K562 (cell line): Measurements from ENCODE around the gene SLC16A5. TPM values are rescaled to one million over a fixed set of nuclear protein-coding genes. Genes with fewer than 3 reads are reported as not detected.

ENCODE experiments used
- CCAR2 ChIP-seq: fragments of 200-400 bp; formaldehyde crosslinking; IDR thresholded peaks from 2 replicates; pipeline ENCODE4 v1.6.1; 2017; ENCODE audit warnings: mild to moderate bottlenecking, low read depth, low read length
- KDM5B ChIP-seq: fragments of 200-600 bp; sonication (generic); IDR thresholded peaks from 2 replicates; pipeline ENCODE4 v1.6.1; 2012; ENCODE audit warnings: low read depth, mild to moderate bottlenecking, moderate library complexity, low read length, control low read depth, inconsistent platforms; ENCODE audit not compliant: insufficient replicate concordance
- RBM39 ChIP-seq: fragments of 200-400 bp; formaldehyde crosslinking; optimal IDR thresholded peaks from 2 replicates; pipeline ENCODE3; 2018; ENCODE audit warnings: low read depth, low read length
- REST ChIP-seq, 2 experiments: fragments of 450-650 bp; formaldehyde crosslinking in 1 of 2; IDR thresholded peaks; 2 replicates each; pipeline versions ENCODE4 v1.4.0 to v1.6.1; 2014 to 2020; ENCODE audit warnings: mild to moderate bottlenecking in 2 of 2, borderline replicate concordance in 1 of 2, low read depth in 1 of 2
- RNF2 ChIP-seq: sonication (generic); IDR thresholded peaks from 2 replicates; pipeline ENCODE4 v1.6.1; 2016
- SMAD4 ChIP-seq: fragments of 250-450 bp; sonication (Bioruptor Pico); conservative IDR thresholded peaks from 2 replicates; pipeline ENCODE4 v1.8.0; 2021; ENCODE audit warnings: inconsistent platforms, mild to moderate bottlenecking, moderate library complexity
- ZNF174 ChIP-seq: fragments of 250-450 bp; sonication (Bioruptor Pico); IDR thresholded peaks from 2 replicates; pipeline ENCODE4 v1.4.0; 2020; ENCODE audit warnings: mild to moderate bottlenecking
- polyA plus RNA-seq, 8 experiments: library from polyadenylated mRNA; depleted of rRNA in 4 of 8; stranded (reverse) in 5 of 8; unstranded in 3 of 8; fragments of >200 nt; fragmentation: Nextera tagmentation in 2 of 8; fragmentation: Illumina TruSeq in 1 of 8; extraction: Ambion mirVana in 2 of 8; extraction: Trizol in 1 of 8; gene quantifications; 2 replicates each; pipeline versions ENCODE4 v1.2.1 to v1.2.3, GENCODE V29; 2011 to 2014; ENCODE audit warnings: inconsistent platforms in 1 of 8, missing spikeins in 1 of 8
- total RNA-seq, 7 experiments: library from RNA; depleted of rRNA in 6 of 7; stranded (reverse); fragments of >200 nt in 6 of 7; fragmentation: Illumina TruSeq in 2 of 7; extraction: Trizol in 2 of 7; gene quantifications; 2 replicates each; pipeline versions ENCODE4 v1.2.1 to v1.2.3, GENCODE V29; 2011 to 2021; ENCODE audit warnings: low replicate concordance in 1 of 7

Gene SLC16A5
- total and polyA plus RNA-seq, 9 of the 15 experiments (the other 6 are each of a cell fraction or from before 2014, with no cell fraction given) = 0.06 to 2.6 (median 0.91) TPM

- peak; percentile 57; the same call in 1 of the 2 replicates for TF ChIP-seq REST (IDR thresholded peaks at IDR 0.05; ENCODE audit: borderline replicate concordance)
- TF ChIP-seq REST (CRISPR knock-in tag; IDR thresholded peaks at IDR 0.05; ENCODE audit: low read depth) = no peak
- no peak for TF ChIP-seq SMAD4 (CRISPR knock-in tag)
- no peak for TF ChIP-seq ZNF174 (CRISPR knock-in tag)
- TF ChIP-seq CCAR2 = no peak
- TF ChIP-seq RNF2 = no peak
- no peak for TF ChIP-seq KDM5B
- TF ChIP-seq RBM39 = no peak
Observed at GRCh38 chr17:75069783-75070182, 18.0 kb upstream of the SLC16A5 start (continued).
